ENCODE data around the gene SH3GLB2. TPM values are rescaled to one million over a fixed set of nuclear protein-coding genes. Genes with fewer than 3 reads are reported as not detected.

Gene SH3GLB2
- polyA plus RNA-seq: 1.6 and 3.5 TPM in 2 replicates

GRCh38 chr9:129028192-129028966 lies at the start of gene SH3GLB2:
SH3GLB2 (minus strand) TSS chr9:129028331; CDS start chr9:129028154, 177 bp downstream.

DNA sequence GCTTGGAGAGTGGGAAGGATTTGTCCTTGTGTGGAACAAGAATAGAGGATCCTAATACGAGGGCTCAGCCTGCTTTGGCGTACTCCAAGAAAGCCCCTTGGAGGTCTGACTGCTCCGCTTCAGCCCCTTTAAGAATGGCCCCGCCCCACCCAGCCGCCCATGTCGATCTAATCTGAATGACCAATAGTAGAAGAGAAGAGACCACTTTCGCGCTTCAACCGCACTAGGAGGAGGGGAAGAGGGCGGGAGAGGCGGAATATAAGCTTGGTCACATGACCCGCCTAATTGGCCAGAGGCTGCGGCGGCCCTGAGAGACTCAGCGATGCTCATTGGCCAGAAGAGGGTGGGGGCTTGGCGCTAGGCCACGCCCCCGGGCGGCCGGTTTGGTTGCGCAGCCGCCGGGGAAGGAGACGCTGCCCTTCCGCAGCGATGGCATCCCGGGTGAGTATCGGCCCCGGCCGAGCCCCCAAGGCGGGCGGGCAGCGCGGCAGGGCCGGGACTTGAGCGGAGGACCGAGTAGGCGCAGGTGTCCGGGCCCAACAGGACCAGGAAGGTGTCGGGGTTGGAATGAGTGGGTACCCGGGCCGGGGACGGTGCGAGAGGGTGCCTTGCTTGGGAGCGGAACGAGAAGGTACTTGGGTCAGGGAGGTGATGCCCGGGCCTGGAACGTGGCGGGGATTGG lies 8.3 kb upstream of the SH3GLB2 start, which contains the start of gene MIGA2:
TSS of gene MIGA2 (plus strand) at position 386 of the 682 bp plus-strand sequence. CDS start 3,969 bp downstream, outside the sequence.

Other genes with a start within 250 kb of the SH3GLB2 start
- 2.0 and 2.6 TPM in 2 replicates for gene TBC1D13, start 241.1 kb downstream of the SH3GLB2 start, polyA plus RNA-seq
- 8.6 and 12.4 TPM in 2 replicates for gene ENDOG, start 209.8 kb downstream of the SH3GLB2 start, polyA plus RNA-seq
- gene SPOUT1, start 198.5 kb downstream of the SH3GLB2 start, polyA plus RNA-seq: 5.4 and 9.8 TPM in 2 replicates
- gene KYAT1, start 146.4 kb downstream of the SH3GLB2 start, polyA plus RNA-seq: 12.4 and 14.1 TPM in 2 replicates
- 10.3 and 11.2 TPM in 2 replicates for gene LRRC8A, start 146.2 kb downstream of the SH3GLB2 start, polyA plus RNA-seq
- gene PHYHD1, start 107.3 kb downstream of the SH3GLB2 start, polyA plus RNA-seq: 4.6 TPM in 1 of 2 replicates, not detected in the other
- gene DOLK, start 80.7 kb downstream of the SH3GLB2 start, polyA plus RNA-seq: 16.7 and 20.3 TPM in 2 replicates
- 8.6 and 11.3 TPM in 2 replicates for gene NUP188, start 80.6 kb downstream of the SH3GLB2 start, polyA plus RNA-seq
- gene MIGA2, start 8.3 kb upstream of the SH3GLB2 start, polyA plus RNA-seq: 3.1 TPM in 2 replicates
- 12.8 and 19.5 TPM in 2 replicates for gene DOLPP1, start 52.8 kb upstream of the SH3GLB2 start, polyA plus RNA-seq
- gene CRAT, start 82.5 kb upstream of the SH3GLB2 start, polyA plus RNA-seq: 2.7 and 3.8 TPM in 2 replicates
- 13.9 and 22.8 TPM in 2 replicates for gene PTPA, start 83.1 kb upstream of the SH3GLB2 start, polyA plus RNA-seq
- gene IER5L, start 149.9 kb upstream of the SH3GLB2 start, polyA plus RNA-seq: 0.17 and 0.89 TPM in 2 replicates

All from Purkinje cell (primary cell).